Non-pigmented ciliary epithelial cell (primary cell): ENCODE results near the gene WDFY4.

ENCODE experiments used
- DNase-seq: peaks from one replicate; pipeline ENCODE4 v3.0.0-alpha.2; 2010; ENCODE audit warnings: low read depth

Gene WDFY4

DNA sequence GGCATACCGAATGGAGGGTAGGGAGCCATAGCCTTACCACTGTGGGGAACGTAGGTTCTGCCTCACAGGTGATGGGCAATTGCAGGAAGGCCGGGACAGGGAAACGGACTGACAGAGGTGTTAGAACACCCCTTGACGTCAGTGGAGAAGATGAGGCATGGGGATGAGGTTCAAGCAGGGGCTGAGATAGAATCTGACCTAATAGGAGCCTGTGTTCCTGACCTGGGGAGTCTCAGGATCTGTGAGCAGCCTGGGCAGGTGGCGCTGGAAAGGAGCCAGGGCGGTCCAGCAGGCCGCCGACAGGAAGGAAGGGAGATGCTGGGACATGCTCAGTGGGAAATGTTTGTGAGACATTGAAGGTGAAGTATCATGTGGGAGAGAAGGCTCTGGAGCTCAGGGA lies 109.4 kb downstream of the WDFY4 start:
- DNase-seq = no peak

DNA sequence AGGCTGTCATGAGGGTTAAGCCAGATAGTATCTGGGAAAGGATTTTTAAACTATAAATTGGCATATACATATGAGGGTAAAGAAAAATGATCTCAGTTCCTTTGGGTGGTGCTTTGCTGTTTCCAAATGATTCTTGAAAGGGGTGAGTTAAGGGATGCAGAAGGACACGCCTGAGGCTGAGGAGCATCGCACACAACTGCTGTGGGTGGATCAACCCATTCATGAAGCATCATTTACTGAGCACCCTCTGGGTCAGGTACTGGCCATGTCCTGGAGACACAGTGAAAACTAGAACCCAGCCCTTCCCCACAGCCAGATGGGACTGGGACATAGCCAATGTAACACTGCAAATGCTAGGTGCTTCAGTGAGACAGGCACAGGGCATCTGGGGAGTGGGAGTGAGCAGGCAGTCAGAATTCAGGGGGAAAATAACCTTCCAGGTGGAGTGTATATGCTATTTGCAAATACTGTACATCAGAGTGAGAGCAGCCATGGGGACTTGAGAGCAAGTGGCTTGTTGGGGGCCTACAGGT lies 112.1 kb downstream of the WDFY4 start:
- DNase-seq = no peak

DNA sequence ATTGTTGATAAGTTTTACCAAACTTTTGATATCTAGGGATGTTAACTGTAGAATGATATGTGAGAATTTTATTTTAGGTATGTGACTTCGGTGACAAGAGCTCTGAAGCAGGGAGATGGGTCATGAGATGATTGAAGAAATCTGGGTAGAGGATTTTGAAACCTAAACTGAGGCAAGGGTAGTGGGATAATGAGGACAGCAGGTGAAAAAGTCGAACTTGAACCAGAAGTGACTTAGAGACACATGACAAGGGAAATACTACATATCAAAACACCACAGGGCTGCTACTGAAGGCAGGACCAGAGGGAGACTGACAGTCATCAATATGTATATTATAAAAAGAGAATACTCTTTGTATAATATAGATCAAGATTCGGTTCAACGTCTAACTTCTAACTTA lies 113.2 kb downstream of the WDFY4 start:
- no peak for DNase-seq

DNA sequence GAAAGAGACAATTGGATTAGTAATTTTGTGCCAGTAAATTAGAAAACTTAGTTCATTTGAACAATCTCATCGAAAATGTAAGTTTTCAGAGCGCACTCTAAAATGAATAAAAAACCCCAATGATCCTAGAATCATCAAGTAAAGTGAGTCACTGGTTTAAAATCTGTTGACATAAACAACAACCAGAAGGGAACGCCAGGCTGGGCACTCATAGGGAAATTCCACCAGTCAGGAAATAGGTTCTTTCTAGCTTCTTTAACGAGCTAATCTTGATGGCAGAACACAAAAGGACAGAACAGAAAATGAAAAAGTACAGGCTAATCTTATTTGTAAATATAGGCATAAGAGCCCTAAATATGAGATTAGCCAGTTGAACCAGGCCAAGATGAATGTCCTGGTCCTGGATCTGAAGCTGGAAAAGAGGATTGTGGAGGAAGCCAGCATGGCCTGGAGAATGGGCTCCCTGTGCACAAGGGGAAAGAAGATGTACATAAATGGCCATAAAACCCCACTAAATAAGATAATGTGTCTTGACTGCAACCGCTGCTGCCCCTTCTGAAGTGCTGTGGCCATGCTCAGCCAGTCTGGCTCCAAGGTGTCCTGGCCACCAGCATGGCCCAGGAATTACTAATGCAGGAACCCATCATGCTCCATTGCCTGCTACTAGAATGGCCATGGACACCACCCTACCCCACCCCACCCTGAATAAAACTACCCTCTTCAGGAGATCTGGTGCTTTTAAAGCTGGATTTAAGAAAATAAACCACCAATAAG lies 114.0 kb downstream of the WDFY4 start:
- DNase-seq = no peak

DNA sequence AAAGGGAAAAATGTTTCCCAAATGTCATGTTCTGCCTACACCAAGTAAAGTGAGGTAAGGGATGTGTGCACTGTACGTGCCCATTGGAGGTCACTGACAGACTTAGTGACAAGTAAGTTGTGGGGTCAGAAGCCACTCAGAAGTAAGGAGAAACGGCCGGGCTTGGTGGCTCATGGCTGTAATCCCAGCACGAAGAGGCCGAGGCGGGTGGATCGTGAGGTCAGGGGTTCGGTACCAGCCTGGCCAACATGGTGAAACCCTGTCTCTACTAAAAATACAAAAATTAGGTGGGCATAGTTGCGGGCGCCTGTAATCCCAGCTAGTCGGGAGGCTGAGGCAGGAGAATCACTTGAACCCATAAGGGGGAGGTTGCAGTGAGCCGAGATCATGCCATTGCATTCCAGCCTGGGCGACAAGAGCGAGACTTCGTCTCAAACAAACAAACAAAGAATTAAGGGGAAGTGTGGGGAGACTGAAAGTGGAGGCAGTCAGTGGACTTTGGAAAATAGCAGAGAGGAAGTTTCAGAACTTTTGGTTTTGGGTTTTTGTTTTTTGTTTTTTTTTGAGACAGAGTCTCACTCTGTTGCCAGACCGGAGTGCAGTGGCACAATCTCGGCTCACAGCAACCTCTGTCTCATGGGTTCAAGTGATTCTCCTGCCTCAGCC lies 114.8 kb downstream of the WDFY4 start:
- DNase-seq = no peak

DNA sequence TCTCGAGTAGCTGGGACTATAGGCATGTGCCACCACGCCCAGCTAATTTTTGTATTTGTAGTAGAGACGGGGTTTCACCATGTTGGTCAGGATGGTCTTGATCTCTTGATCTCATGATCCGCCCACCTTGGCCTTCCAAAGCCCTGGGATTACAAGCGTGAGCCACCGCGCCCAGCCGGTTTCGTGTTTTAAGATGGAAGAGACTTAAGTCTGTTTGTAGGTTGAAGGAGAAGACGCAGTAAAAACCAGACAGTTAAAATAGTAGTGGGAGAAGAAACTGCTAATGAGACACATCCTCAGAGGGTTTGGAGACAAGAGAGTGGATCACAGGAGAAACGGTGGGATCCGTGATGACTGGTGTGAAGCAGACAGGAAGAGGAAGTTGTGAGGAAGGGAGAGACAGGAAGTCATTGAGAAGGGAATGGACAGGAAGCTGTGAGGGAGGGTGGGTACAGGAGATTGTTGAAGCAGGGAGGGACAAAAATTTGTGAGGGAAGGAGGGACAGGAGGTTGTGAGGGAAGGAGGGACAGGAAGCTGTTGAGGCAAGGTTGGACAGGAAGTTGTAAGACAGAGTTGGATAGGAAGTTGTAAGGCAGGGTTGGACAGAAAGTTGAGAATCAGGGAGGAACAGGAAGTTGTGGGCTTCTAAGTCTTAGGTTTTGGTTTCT lies 115.5 kb downstream of the WDFY4 start:
- no peak for DNase-seq

DNA sequence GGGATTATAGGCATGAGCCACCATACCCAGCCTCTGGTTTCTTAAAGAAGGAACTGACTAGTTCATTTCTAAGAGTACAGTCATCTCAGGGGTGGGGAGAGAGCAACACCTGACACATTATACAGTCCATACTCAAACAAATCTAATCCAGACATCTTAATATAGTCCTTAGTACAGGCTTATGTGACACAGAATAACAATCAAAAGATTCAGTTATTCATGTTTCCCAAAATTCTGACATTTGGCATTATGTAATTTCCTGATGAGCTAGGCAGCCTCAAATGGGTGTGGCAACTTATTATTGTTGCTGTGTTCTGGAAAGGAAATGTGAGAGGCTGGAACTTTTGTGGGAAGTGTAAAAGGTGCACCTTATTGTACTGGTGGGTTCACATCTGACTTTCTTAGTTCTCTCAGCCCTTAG lies 116.3 kb downstream of the WDFY4 start:
- no peak for DNase-seq

DNA sequence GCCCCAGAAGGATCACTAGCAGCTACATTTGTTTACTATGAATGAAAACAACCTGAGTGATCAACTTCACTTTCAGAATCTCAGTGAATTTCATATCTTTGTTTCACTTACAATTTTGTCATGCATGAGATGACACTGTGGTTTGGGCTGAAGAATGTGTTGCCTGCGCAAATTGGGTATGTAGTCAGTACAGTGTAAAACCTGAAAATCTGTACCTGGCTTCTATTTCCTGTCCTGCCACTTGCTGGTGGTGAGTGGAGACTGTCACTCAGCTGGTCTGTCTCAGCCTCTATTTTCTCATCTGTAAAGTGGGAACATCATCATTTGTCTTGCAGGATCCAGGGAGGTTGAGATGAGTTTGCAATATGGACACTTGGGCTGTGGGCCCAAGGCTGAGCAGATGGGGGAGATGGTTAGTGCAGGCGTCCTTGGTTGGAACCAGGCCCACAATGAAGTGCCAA lies 118.0 kb downstream of the WDFY4 start:
- no peak for DNase-seq

DNA sequence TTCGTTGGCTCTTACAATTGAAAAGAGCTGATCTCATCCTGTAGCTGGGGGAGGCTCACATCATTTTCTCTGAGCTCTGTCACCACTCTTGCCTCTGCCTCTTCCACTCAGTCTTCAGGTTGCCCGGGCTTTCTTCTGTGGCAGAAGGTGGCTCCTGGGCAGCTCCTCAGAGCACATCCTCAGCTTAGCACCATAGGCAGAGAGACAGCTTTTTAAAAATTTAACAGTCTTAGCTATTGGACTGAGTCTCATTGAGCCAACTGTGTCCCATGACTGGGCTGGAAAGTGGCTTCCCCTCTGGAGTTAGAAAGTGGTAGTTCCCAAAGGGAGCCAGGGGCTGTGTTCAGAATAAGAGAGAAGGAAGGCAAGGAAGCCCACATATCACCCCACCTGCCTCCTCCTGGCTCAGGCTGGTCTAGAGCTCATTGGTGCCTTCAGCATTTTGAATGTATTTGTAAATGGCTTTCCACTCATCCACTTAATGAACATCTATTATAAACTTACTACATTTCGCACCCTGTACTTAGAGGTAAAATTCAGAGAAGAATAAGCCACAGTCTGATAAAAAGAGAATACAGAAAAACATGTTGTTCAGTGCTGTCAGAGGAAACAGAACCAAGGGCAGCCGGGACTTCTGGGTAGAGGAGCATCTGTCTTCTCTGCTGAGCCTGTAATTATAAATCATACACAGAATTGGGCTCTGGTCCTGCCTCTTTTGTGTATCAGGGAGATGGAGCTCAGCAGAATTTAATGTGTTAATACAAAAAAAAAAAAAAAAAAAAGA lies 119.3 kb downstream of the WDFY4 start:
- DNase-seq = no peak

DNA sequence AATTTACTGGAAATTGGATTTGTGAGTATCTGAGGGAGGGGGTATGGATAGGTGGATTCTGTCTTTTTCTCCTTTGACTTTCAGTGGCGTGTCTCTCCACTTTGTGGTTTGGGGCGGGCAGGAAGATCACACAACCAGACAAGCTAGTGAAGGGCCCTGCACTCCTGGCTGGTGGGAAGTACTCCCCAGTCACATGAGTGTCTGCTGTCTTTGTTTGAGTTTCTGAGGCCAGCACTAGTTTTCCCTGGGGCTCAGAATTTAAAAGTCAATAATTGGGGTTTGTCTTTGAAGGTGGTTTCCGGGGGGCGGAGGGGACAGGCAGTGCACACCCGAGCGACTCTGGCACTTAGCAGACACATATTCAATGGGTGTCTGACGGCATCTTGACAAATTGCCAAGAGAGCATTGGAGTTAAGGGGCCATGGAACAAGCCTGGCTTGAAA lies 120.1 kb downstream of the WDFY4 start:
- no peak for DNase-seq

DNA sequence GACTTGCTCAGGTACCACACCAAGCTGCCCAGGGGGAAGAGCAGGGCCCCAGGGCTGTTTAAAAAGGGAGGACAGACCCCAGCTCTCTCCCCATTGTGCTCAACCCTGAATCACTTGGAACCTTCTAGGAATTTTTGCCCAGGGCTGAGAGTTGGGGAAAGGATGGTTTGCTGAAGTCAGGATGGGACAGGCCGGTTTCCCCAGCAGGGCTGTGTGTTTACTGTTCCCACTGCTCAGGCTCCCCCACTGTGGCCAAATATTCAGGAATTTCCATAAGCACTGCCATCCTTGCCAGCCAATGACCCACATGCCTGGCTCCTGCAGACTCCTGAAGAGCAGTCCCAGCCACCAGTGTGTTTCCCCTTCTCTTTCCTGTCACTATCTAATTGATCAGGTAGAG lies 120.7 kb downstream of the WDFY4 start:
- no peak for DNase-seq

DNA sequence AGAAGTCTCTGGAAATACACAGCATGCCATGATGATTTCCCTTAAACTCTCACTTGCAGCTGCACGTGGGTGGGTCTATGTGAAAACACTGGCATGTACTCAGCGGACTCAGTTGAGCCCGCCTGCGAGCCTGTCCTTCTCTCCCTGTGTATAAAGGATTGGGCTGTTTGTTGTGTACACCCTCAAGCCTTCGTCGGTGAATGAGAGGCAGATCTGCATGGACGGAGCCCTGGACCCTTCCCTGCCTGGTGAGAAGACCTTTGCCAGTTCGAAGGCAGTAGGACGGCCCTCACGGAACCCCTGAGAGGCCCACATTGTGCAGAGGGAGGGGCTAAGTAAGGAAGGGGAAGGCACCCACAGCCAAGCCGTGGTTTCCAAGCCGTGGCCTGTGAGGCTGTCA lies 121.2 kb downstream of the WDFY4 start:
- DNase-seq = no peak

DNA sequence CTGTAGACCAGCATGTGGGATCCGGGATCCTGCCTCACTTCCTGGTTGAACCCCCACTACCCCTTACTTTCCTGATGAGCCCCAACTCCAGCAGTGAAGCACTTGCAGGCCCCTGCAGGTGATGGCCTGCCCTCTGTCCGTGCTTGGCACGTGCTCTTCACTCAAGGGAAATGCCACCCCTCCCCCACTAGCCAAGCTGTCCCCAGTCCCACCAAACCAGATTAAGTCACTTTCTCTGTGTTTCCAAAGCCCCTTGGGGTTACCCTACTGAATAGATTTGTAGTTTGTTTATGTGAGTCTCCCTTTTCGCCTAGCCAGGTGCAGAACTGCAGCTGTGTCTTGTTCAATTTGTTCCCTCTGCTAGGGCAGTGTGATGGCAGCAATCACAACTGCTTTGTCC lies 121.7 kb downstream of the WDFY4 start:
- no peak for DNase-seq

DNA sequence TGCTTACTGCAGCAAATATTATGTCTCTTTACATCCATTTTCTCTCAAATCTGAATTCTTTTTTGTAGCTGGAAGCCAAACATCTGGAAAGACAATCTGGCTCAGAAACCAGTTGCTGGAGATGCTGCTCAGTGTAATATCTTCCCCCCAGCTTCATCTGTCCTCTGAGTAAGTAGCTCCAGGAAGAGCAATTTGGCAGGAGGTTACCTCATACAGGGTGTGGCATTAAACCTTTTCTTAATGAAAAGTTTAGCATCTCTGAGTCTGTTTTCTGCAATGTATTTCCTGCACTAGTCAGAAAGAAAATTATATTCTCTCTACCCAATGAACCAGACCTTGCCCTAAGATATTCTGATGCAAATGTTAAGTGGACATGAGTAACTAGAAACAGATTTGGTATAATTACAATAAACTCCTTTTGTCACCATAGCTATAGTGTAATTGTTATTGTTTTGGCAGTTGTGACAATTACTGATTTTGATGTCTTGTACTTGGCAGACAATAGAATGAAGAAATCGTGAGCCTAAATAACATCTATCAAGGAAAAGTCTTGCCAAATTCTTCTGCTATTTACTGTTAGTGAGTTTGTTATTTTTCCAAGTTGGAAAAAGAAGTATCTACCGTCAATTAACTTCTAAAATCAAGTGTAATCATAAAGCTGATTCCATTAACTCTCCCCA lies 123.3 kb downstream of the WDFY4 start:
- no peak for DNase-seq

DNA sequence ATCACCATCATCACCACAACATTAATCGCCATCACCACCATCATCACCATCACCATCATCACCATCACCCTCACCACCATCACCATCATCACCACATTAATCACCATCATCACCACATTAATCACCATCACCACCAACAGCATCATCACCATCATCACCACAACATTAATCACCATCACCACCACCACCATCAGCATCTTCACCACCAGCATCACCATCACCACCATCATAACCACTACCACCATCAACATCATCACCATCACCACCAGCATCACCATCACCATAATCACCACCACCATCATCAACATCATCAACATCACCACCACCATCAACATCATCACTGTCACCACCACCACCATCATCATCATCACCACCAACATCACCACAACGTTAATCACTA lies 124.6 kb downstream of the WDFY4 start:
- DNase-seq = no peak

DNA sequence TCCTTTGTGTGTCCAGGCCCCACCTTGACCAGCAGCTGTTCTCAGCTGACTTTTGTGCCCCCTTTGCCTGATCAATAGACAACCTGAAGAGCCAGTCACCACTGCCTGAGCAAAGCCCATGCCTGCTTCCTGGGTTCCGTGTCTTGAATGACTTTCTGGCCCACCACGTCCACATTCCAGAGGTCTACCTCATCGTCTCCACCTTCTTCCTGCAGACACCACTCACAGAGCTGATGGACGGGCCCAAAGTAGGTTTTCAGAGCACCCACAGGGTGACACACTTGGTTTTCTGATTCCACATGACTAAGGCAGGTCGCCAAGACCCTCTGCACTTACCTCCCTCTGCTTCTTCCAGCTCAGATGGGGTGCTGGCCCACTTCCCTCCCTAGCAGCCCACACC lies 126.8 kb downstream of the WDFY4 start:
- no peak for DNase-seq

DNA sequence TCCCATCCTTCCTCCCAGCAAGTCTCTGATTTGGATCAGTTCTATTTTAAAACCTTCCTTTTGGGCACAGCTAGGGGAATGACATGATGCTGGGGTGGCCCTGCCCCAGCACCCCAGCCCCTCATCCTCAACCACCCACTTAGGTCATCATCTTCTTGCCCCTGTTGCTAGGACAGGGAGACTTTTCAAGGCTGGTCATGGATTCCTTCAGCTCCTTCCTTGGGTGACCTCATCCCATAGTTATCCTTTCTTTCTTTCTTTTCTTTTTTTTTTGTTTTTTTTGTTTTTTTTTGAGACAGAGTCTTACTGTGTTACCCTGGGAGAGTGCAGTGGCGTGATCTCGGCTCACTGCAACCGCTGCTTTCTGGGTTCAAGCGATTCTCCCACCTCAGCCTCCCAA lies 127.2 kb downstream of the WDFY4 start:
- DNase-seq = no peak

DNA sequence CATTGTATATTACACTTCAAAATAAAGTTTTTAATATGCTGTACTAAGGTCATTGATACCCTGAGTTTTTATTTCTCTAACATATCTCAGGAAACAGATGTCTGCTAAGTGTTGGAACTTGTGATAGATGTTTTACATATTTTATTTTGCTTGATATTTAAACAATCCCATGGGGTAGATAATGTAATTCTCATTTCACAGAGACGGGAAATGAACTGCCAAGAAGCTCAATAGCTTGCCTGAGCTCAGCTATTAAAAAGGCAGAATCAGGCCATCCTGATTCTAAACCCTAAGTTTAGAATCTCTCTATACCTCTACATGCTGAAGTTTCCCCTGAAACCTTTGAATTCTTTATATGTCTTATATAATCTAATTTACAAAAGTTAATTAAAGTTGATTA lies 128.6 kb downstream of the WDFY4 start:
- no peak for DNase-seq

DNA sequence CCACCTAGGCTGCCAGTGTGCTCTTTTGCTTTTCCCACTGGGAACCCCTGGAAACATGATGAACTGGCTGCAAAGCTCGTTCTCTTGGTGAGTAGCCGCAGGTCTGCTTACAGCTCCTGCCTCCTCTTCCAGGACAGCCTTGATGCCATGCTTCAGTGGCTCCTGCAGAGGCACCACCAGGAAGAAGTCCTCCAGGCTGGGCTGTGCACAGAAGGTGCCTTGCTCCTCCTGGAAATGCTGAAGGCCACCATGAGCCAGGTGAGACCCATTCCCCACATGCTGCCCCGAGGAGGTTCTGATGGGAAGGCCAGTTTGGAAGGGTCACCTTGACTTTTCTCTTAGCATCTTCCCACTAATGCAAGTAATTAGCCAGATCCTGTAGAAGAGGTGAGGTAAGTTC lies 129.2 kb downstream of the WDFY4 start:
- no peak for DNase-seq

DNA sequence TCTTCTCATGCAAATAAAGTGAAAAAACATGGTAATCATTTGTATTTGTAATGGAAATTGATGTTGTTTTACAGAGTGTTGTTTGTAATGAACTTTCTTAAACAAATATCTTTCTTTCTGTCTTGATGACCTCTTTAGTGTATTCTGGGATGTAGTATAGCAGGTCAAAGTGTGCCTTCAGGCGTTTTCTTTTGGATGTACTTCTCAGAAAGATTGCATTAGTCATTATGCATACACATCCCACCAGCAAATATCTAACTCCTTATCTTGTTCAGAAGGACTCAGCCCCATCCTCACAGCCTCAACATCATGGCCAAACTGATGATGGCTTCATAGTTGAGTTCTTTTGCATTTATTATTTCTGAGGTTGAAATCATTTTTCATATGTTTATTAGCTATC lies 130.3 kb downstream of the WDFY4 start:
- DNase-seq = no peak

DNA sequence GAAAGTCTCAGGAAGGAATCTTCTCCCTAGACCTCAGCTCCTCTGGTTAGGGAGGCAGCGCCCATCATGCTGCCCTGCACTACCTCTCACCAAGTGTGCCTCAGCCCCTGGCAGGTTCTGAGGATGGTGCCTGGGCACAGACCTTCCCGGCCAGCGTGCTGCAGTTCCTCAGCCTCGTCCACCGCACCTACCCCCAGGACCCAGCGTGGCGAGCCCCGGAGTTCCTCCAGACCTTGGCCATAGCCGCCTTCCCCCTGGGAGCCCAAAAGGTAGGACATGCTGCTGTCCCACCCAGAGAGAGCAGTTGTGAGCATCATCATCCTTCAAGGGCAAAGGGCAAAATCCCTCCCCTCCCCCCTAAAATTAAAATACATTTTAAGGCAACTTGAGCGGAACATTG lies 132.5 kb downstream of the WDFY4 start:
- DNase-seq = no peak

DNA sequence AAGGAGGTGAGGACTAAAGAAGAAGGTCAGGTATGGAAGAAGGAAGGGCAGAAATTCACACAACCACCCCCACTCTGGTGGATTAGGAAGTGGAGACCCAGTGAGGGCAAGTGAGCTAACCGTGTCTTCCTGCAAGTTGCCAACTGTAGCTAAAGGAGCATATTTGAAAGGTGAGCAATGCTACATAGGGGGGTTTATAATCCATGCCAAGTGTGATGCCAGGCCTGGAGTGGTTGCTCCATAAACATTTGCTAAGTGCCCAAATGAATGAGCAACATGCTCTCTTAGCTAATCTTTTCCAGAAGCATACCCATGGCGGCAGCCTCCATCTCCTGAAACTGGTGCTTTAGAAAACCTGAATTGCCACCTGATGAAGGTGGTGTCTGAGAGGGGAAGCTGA lies 133.4 kb downstream of the WDFY4 start:
- no peak for DNase-seq
